ENCODE measurements around the gene NGEF. TPM values are rescaled to one million over a fixed set of nuclear protein-coding genes. Genes with fewer than 3 reads are reported as not detected.

Gene NGEF
- total RNA-seq, 1 experiment from 2014 or later = 5.4 TPM

GRCh38 chr2:233006648-233007047 lies 6.4 kb downstream of the NGEF start:
- Mint-ChIP-seq H3K27ac (no peak overlapping the region), H3K27me3 (ENCODE audit: low read depth) (no peaks in the 10 kb centered on the region; the same call in 1 of the 2 replicates), H3K4me1 (no peaks in the 10 kb centered on the region), H3K4me3 (no peak overlapping the region), H3K36me3 (no peaks in the 10 kb centered on the region), H3K9me3 (no peaks in the 10 kb centered on the region)
- ChIA-PET CTCF (no interaction called here), POLR2A (no interaction called here)
- no peak for ATAC-seq
- TF ChIP-seq ZNF138 (CRISPR knock-in tag; conservative IDR thresholded peaks at IDR 0.05) (no peak), RORB (CRISPR knock-in tag; IDR thresholded peaks at IDR 0.05) (no peak), TEAD4 (CRISPR knock-in tag; IDR thresholded peaks at IDR 0.05) (no peak), ELF4 (CRISPR knock-in tag; IDR thresholded peaks at IDR 0.05; ENCODE audit: low read depth) (no peak), ZBTB21 (CRISPR knock-in tag; IDR thresholded peaks at IDR 0.05; ENCODE audit: borderline replicate concordance) (no peak), NR1H2 (CRISPR knock-in tag; IDR thresholded peaks at IDR 0.05) (no peak), SP1 (CRISPR knock-in tag; conservative IDR thresholded peaks at IDR 0.05) (no peak), ZNF121 (CRISPR knock-in tag; IDR thresholded peaks at IDR 0.05) (no peak), ZNF671 (CRISPR knock-in tag; IDR thresholded peaks at IDR 0.05) (no peak), ATF1 (CRISPR knock-in tag; IDR thresholded peaks at IDR 0.05) (no peak), FOXJ3 (CRISPR knock-in tag; IDR thresholded peaks at IDR 0.05; ENCODE audit: borderline replicate concordance) (no peak), ZNF425 (CRISPR knock-in tag; conservative IDR thresholded peaks at IDR 0.05) (no peak)
- TF ChIP-seq, protein P1, sequence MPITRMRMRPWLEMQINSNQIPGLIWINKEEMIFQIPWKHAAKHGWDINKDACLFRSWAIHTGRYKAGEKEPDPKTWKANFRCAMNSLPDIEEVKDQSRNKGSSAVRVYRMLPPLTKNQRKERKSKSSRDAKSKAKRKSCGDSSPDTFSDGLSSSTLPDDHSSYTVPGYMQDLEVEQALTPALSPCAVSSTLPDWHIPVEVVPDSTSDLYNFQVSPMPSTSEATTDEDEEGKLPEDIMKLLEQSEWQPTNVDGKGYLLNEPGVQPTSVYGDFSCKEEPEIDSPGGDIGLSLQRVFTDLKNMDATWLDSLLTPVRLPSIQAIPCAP (CRISPR knock-in tag; IDR thresholded peaks at IDR 0.05) = no peak
- TF ChIP-seq, protein P2, sequence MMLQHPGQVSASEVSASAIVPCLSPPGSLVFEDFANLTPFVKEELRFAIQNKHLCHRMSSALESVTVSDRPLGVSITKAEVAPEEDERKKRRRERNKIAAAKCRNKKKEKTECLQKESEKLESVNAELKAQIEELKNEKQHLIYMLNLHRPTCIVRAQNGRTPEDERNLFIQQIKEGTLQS (CRISPR knock-in tag; conservative IDR thresholded peaks at IDR 0.05) = no peak
- no peak for DNase-seq (ENCODE audit: low spot score)

- Mint-ChIP-seq H3K36me3 (no peaks in the 10 kb centered on the region), H3K27ac (no peak overlapping the region), H3K9me3 (no peaks in the 10 kb centered on the region), H3K27me3 (ENCODE audit: low read depth) (peaks cover 2% of the 10 kb centered on the region; the same call in 1 of the 2 replicates), H3K4me1 (no peaks in the 10 kb centered on the region), H3K4me3 (no peak overlapping the region)
- POLR2A ChIA-PET = no interaction called here
- ATAC-seq (no peak), DNase-seq (ENCODE audit: low spot score) (no peak)
- CTCF ChIA-PET = no interaction called here
- TF ChIP-seq ZNF219 (CRISPR knock-in tag; IDR thresholded peaks at IDR 0.05; ENCODE audit: borderline replicate concordance) (no peak), FOXJ3 (CRISPR knock-in tag; IDR thresholded peaks at IDR 0.05; ENCODE audit: borderline replicate concordance) (no peak), HMGXB4 (CRISPR knock-in tag; IDR thresholded peaks at IDR 0.05) (no peak), ETV6 (CRISPR knock-in tag; IDR thresholded peaks at IDR 0.05) (no peak), NFE2L1 (CRISPR knock-in tag; IDR thresholded peaks at IDR 0.05) (no peak), JUN (CRISPR knock-in tag; IDR thresholded peaks at IDR 0.05) (no peak), NR2C2 (CRISPR knock-in tag; IDR thresholded peaks at IDR 0.05) (no peak), ZNF138 (CRISPR knock-in tag; conservative IDR thresholded peaks at IDR 0.05) (no peak), NFATC4 (CRISPR knock-in tag; IDR thresholded peaks at IDR 0.05) (no peak), ZNF671 (CRISPR knock-in tag; IDR thresholded peaks at IDR 0.05) (no peak), ZNF532 (CRISPR knock-in tag; IDR thresholded peaks at IDR 0.05; ENCODE audit: borderline replicate concordance) (no peak), ZNF232 (CRISPR knock-in tag; IDR thresholded peaks at IDR 0.05) (no peak), GABPB1 (CRISPR knock-in tag; IDR thresholded peaks at IDR 0.05) (no peak)
- TF ChIP-seq, protein P3, sequence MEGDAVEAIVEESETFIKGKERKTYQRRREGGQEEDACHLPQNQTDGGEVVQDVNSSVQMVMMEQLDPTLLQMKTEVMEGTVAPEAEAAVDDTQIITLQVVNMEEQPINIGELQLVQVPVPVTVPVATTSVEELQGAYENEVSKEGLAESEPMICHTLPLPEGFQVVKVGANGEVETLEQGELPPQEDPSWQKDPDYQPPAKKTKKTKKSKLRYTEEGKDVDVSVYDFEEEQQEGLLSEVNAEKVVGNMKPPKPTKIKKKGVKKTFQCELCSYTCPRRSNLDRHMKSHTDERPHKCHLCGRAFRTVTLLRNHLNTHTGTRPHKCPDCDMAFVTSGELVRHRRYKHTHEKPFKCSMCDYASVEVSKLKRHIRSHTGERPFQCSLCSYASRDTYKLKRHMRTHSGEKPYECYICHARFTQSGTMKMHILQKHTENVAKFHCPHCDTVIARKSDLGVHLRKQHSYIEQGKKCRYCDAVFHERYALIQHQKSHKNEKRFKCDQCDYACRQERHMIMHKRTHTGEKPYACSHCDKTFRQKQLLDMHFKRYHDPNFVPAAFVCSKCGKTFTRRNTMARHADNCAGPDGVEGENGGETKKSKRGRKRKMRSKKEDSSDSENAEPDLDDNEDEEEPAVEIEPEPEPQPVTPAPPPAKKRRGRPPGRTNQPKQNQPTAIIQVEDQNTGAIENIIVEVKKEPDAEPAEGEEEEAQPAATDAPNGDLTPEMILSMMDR (IDR thresholded peaks at IDR 0.05) = no peak
- TF ChIP-seq, protein P4, sequence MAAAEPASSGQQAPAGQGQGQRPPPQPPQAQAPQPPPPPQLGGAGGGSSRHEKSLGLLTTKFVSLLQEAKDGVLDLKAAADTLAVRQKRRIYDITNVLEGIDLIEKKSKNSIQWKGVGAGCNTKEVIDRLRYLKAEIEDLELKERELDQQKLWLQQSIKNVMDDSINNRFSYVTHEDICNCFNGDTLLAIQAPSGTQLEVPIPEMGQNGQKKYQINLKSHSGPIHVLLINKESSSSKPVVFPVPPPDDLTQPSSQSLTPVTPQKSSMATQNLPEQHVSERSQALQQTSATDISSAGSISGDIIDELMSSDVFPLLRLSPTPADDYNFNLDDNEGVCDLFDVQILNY (CRISPR knock-in tag; IDR thresholded peaks at IDR 0.05) = no peak
Observed at GRCh38 chr2:233005096-233005495, 8.0 kb downstream of the NGEF start.
